AML-193 (cell line): ENCODE measurements around the gene FNDC3A.

Experiments
- DNase-seq, 2 experiments: peaks; one replicate each; lab custom pipeline; 2025; lab: John Stamatoyannopoulos, UW

Gene FNDC3A

GRCh38 chr13:49254007-49254406 is 278.3 kb downstream of the FNDC3A start:
- peak in 1 of 2 experiments; percentile 15 for DNase-seq

- DNase-seq = no peak
Measured at GRCh38 chr13:49256841-49257240, 281.1 kb downstream of the FNDC3A start.

- DNase-seq = no peak
Measured at GRCh38 chr13:49258089-49258796, 282.5 kb downstream of the FNDC3A start.
